Bronchial smooth muscle cell (primary cell): ENCODE data around the gene L3MBTL3. TPM values are rescaled to one million over a fixed set of nuclear protein-coding genes. Genes with fewer than 3 reads are reported as not detected.

ENCODE experiments used
- total RNA-seq: library from RNA; depleted of rRNA; stranded (reverse); fragments of >200 nt; gene quantifications from 2 replicates; pipeline ENCODE4 v1.2.1, GENCODE V29; 2014

L3MBTL3 gene
- total RNA-seq = 12.3 and 12.4 TPM in 2 replicates

GRCh38 chr6:130018292-130018743, at the start of gene L3MBTL3:
L3MBTL3 (plus strand) TSS chr6:130018581; CDS start chr6:130042700, 24,119 bp downstream.

Other genes with a start within 250 kb of the L3MBTL3 start
- gene TMEM244, start 157.3 kb upstream of the L3MBTL3 start, total RNA-seq = 0.47 and 0.52 TPM in 2 replicates
- 4.4 and 4.9 TPM in 2 replicates for gene SAMD3, start 204.4 kb downstream of the L3MBTL3 start, total RNA-seq